Activated naive CD8-positive, alpha-beta T cell treated with anti-CD3 and anti-CD28 coated beads, Interleukin-2, amount 50 U/mL, for 16 hours (primary cell): Measurements from ENCODE around the gene JUN.

ENCODE experiments used
- DNase-seq: peaks from one replicate; pipeline ENCODE4 v3.0.0-alpha.2; 2020; ENCODE audit warnings: low read depth, low spot score

The JUN gene

GRCh38 chr1:58762806-58763205 is 21.0 kb downstream of the JUN start:
- no peak for DNase-seq

GRCh38 chr1:58755468-58755872 is 28.4 kb downstream of the JUN start:
- DNase-seq: no peak

GRCh38 chr1:58754683-58755467 is 29.0 kb downstream of the JUN start:
- DNase-seq: no peak

- DNase-seq: no peak
Observed at GRCh38 chr1:58754073-58754613, 29.7 kb downstream of the JUN start.

- DNase-seq: no peak
Observed at GRCh38 chr1:58753431-58753866, 30.4 kb downstream of the JUN start.

GRCh38 chr1:58749646-58750045 is 34.2 kb downstream of the JUN start:
- no peak for DNase-seq

GRCh38 chr1:58748666-58749065 is 35.2 kb downstream of the JUN start:
- DNase-seq: no peak

GRCh38 chr1:58746757-58747156 is 37.1 kb downstream of the JUN start:
- DNase-seq: no peak

GRCh38 chr1:58746182-58746581 is 37.7 kb downstream of the JUN start:
- no peak for DNase-seq

- DNase-seq: no peak
Observed at GRCh38 chr1:58745666-58746065, 38.2 kb downstream of the JUN start.

- no peak for DNase-seq
Observed at GRCh38 chr1:58745117-58745516, 38.7 kb downstream of the JUN start.

GRCh38 chr1:58741678-58742553 is 41.9 kb downstream of the JUN start:
- DNase-seq: no peak

GRCh38 chr1:58739856-58740466 is 43.9 kb downstream of the JUN start:
- DNase-seq: no peak

- no peak for DNase-seq
Observed at GRCh38 chr1:58738876-58739275, 45.0 kb downstream of the JUN start.

- DNase-seq: no peak
Observed at GRCh38 chr1:58735586-58735985, 48.3 kb downstream of the JUN start.

- no peak for DNase-seq
Observed at GRCh38 chr1:58734630-58735029, 49.2 kb downstream of the JUN start.

- no peak for DNase-seq
Observed at GRCh38 chr1:58732087-58732775, 51.6 kb downstream of the JUN start.
